Body of pancreas (tissue), 4 donors: Measurements from ENCODE around the gene HOXA13. TPM values are rescaled to one million over a fixed set of nuclear protein-coding genes. Genes with fewer than 3 reads are reported as not detected.

Experiments
- ATAC-seq: fragments of 150-250 bp; one replicate; pipeline ENCODE4 v1.9.1; 2016
- DNase-seq, 4 donors: peaks; one replicate each; pipeline ENCODE4 v3.0.0-alpha.2; 2019
- H3K27ac ChIP-seq, 4 donors: fragments of 200-600 bp; sonication (generic); 1 replicate in 3 of 4; 2 replicates in 1 of 4; pipeline versions ENCODE4 v1.5.1 to v1.6.1; 2016 to 2019; ENCODE audit warnings: mild to moderate bottlenecking in 1 of 4, mixed read lengths in 1 of 4, moderate library complexity in 1 of 4
- H3K27me3 ChIP-seq, 2 donors: fragments of 200-600 bp; sonication (generic); one replicate each; pipeline ENCODE4 v1.6.0; 2016; ENCODE audit warnings: mild to moderate bottlenecking in 1 of 2
- H3K36me3 ChIP-seq, 2 donors: fragments of 200-600 bp; sonication (generic); replicated peaks in 1 of 2; 2 replicates each; pipeline ENCODE4 v1.5.1; 2016; ENCODE audit warnings: low read depth in 2 of 2; ENCODE audit not compliant: insufficient read depth in 1 of 2
- H3K4me1 ChIP-seq: fragments of 200-600 bp; sonication (generic); one replicate; pipeline ENCODE4 v1.6.0; 2016
- H3K4me3 ChIP-seq, 2 donors: fragments of 200-600 bp; sonication (generic); 1 replicate in 1 of 2; 2 replicates in 1 of 2; pipeline ENCODE4 v1.5.1; 2016 to 2019
- H3K9me3 ChIP-seq, 3 donors: fragments of 200-600 bp; sonication (generic); 1 replicate in 2 of 3; 2 replicates in 1 of 3; pipeline ENCODE4 v1.5.1; 2016
- CTCF ChIP-seq, 7 experiments: fragments of 450-650 bp in 4 of 7; fragments of 200-600 bp in 3 of 7; sonication (generic) in 3 of 7; IDR thresholded peaks; one replicate each; pipeline ENCODE4 v1.5.1; 2016 to 2019; ENCODE audit warnings: antibody characterized with exemption in 7 of 7
- POLR2A ChIP-seq, 3 donors: fragments of 450-650 bp; IDR thresholded peaks; one replicate each; pipeline ENCODE4 v1.6.1; 2016; ENCODE audit warnings: antibody characterized with exemption in 3 of 3, mild to moderate bottlenecking in 2 of 3
- WGBS, 2 donors: methylation state at CpG; one replicate each; pipeline ENCODE4 v1.1.5; 2017; 5-methylcytosine and 5-hydroxymethylcytosine counted together
- intact Hi-C: fragments of 100-400 bp; cut with DNase I; formaldehyde crosslinking; loops from one replicate; pipeline ENCODE4 v1.15.1; 2023
- total RNA-seq, 2 donors: library from RNA; depleted of rRNA; stranded (reverse); fragments of >200 nt; gene quantifications; one replicate each; pipeline ENCODE4 v1.1.0, GENCODE V29; 2016

HOXA13 gene
- total RNA-seq, 2 donors from 2014 or later: not detected

- ATAC-seq: no peak
Measured at GRCh38 chr7:27211084-27211446, 11.2 kb upstream of the HOXA13 start.

GRCh38 chr7:27210441-27211083 is 10.7 kb upstream of the HOXA13 start:
- no peaks in the 10 kb centered on the region for H3K9me3 ChIP-seq
- WGBS, 2 donors: 5 to 9% methylated on average over 25 to 32 of the region's 32 CpGs
- TF ChIP-seq POLR2A (IDR thresholded peaks at IDR 0.05): no peak
- peak; percentile 15 to 57 (median 34) for TF ChIP-seq CTCF (IDR thresholded peaks at IDR 0.05)
- no peaks in the 10 kb centered on the region for H3K36me3 ChIP-seq
- no peak overlapping the region for H3K4me3 ChIP-seq
- peaks cover 24% of the 10 kb centered on the region for H3K4me1 ChIP-seq
- intact Hi-C loops: no loop called here
- ATAC-seq (peak; percentile 80), DNase-seq (peak in 3 of 4 donors; percentile 38 to 56 (median 40))
- H3K27ac ChIP-seq: no peak overlapping the region
- H3K27me3 ChIP-seq: peaks cover 0 to 53% of the 10 kb centered on the region in 2 donors

More at GRCh38 chr7:27211084-27211446, 11.2 kb upstream of the HOXA13 start:
- H3K9me3 ChIP-seq: no peaks in the 10 kb centered on the region
- H3K4me3 ChIP-seq: no peak overlapping the region
- H3K36me3 ChIP-seq: no peaks in the 10 kb centered on the region
- H3K27ac ChIP-seq: no peak overlapping the region
- 80 to 100% methylated on average over 1 of the region's 1 CpG for WGBS, 2 donors
- no peak for TF ChIP-seq POLR2A (IDR thresholded peaks at IDR 0.05)
- TF ChIP-seq CTCF (IDR thresholded peaks at IDR 0.05): no peak
- peaks cover 19% of the 10 kb centered on the region for H3K4me1 ChIP-seq
- no peak for DNase-seq
- H3K27me3 ChIP-seq: peaks cover 0 to 48% of the 10 kb centered on the region in 2 donors
- intact Hi-C loops: no loop called here

GRCh38 chr7:27209933-27210440 is 10.1 kb upstream of the HOXA13 start:
- WGBS, 2 donors: 34 to 69% methylated on average over 6 to 11 of the region's 11 CpGs
- no peak overlapping the region for H3K4me3 ChIP-seq
- DNase-seq (no peak), ATAC-seq (no peak)
- no peaks in the 10 kb centered on the region for H3K9me3 ChIP-seq
- H3K36me3 ChIP-seq: no peaks in the 10 kb centered on the region
- no peak overlapping the region for H3K27ac ChIP-seq
- intact Hi-C loops: loop anchor here (10.0 kb wide), 1 partner anchor 865 kb away; no protein-coding TSS in a partner anchor
- peaks cover 0 to 59% of the 10 kb centered on the region in 2 donors for H3K27me3 ChIP-seq
- TF ChIP-seq CTCF (IDR thresholded peaks at IDR 0.05) (no peak), POLR2A (IDR thresholded peaks at IDR 0.05) (no peak)
- H3K4me1 ChIP-seq: peaks cover 30% of the 10 kb centered on the region

GRCh38 chr7:27208998-27209397 is 9.1 kb upstream of the HOXA13 start:
- 59 to 83% methylated on average over 4 of the region's 4 CpGs for WGBS, 2 donors
- Histone ChIP-seq H3K4me3 (no peak overlapping the region), H3K4me1 (peaks cover 34% of the 10 kb centered on the region), H3K9me3 (no peaks in the 10 kb centered on the region), H3K27me3 (peaks cover 0 to 68% of the 10 kb centered on the region in 2 donors), H3K27ac (no peak overlapping the region), H3K36me3 (no peaks in the 10 kb centered on the region)
- ATAC-seq (no peak), DNase-seq (no peak)
- intact Hi-C loops: loop anchor here (10.0 kb wide), 1 partner anchor 866 kb away; no protein-coding TSS in a partner anchor
- TF ChIP-seq CTCF (IDR thresholded peaks at IDR 0.05) (no peak), POLR2A (IDR thresholded peaks at IDR 0.05) (no peak)
